HG03520 (cell line): ENCODE data around the gene HECW1.
"Not testable (repeated sequence)": the region's sequence is repeated elsewhere in the genome, so short reads cannot be mapped to it uniquely, and the experiment has no call there.

Source experiments
- ATAC-seq: cut with Tn5 transposase; IDR thresholded peaks from one replicate; pipeline ENCODE4 v1.9.1; 2021; ENCODE audit warnings: mild to moderate bottlenecking, moderate library complexity; ENCODE audit not compliant: unreplicated experiment

Gene HECW1

GRCh38 chr7:43460733-43461348 is 348.4 kb downstream of the HECW1 start:
- ATAC-seq: no peak

- no peak for ATAC-seq
Measured at GRCh38 chr7:43461349-43462024, 349.0 kb downstream of the HECW1 start.

- ATAC-seq: no peak
Measured at GRCh38 chr7:43462836-43463235, 350.4 kb downstream of the HECW1 start.

GRCh38 chr7:43463401-43463980 is 351.0 kb downstream of the HECW1 start:
- no peak for ATAC-seq

- no peak for ATAC-seq
Measured at GRCh38 chr7:43465581-43466554, 353.4 kb downstream of the HECW1 start.

GRCh38 chr7:43467406-43467805 is 355.0 kb downstream of the HECW1 start:
- ATAC-seq: no peak

GRCh38 chr7:43467846-43468245 is 355.4 kb downstream of the HECW1 start:
- no peak for ATAC-seq

- ATAC-seq: no peak
Measured at GRCh38 chr7:43469051-43469450, 356.6 kb downstream of the HECW1 start.

GRCh38 chr7:43470110-43470509 is 357.7 kb downstream of the HECW1 start:
- ATAC-seq: no peak

- no peak for ATAC-seq
Measured at GRCh38 chr7:43475983-43476382, 363.5 kb downstream of the HECW1 start.

GRCh38 chr7:43476896-43477295 is 364.4 kb downstream of the HECW1 start:
- ATAC-seq: no peak

GRCh38 chr7:43479042-43479441 is 366.6 kb downstream of the HECW1 start:
- no peak for ATAC-seq

GRCh38 chr7:43479543-43479942 is 367.1 kb downstream of the HECW1 start:
- no peak for ATAC-seq

- ATAC-seq: no peak
Measured at GRCh38 chr7:43480581-43480980, 368.1 kb downstream of the HECW1 start.

- ATAC-seq: no peak
Measured at GRCh38 chr7:43481902-43482678, 369.6 kb downstream of the HECW1 start.

- no peak for ATAC-seq
Measured at GRCh38 chr7:43482679-43483252, 370.3 kb downstream of the HECW1 start.

- ATAC-seq: no peak
Measured at GRCh38 chr7:43484678-43485395, 372.4 kb downstream of the HECW1 start.

GRCh38 chr7:43485580-43485979 is 373.1 kb downstream of the HECW1 start:
- ATAC-seq: no peak

- not testable (repeated sequence) for ATAC-seq
Measured at GRCh38 chr7:43486008-43486407, 373.6 kb downstream of the HECW1 start.
